GM23338 (cell line): Measurements from ENCODE around the gene COX11.

Experiments used
- CREB1 ChIP-seq: fragments of 250-450 bp; sonication (Bioruptor Pico); IDR thresholded peaks from 2 replicates; pipeline ENCODE4 v1.5.0; 2020; ENCODE audit warnings: low read depth, mild to moderate bottlenecking, moderate library complexity
- CTCF ChIP-seq, 2 experiments: fragments of 200-600 bp in 1 of 2; sonication (generic) in 1 of 2; conservative IDR thresholded peaks; 2 replicates each; pipeline versions ENCODE4 v1.5.1 to v1.6.1; 2016 to 2017; ENCODE audit warnings: antibody characterized with exemption in 2 of 2, low read depth in 2 of 2, mild to moderate bottlenecking in 2 of 2, moderate library complexity in 1 of 2
- ETS1 ChIP-seq: IDR thresholded peaks from 2 replicates; pipeline ENCODE4 v1.6.1; 2016; ENCODE audit warnings: antibody characterized with exemption
- EZH2 ChIP-seq: fragments of 200-600 bp; sonication (generic); IDR thresholded peaks from one replicate; pipeline ENCODE4 v1.8.0; 2017; ENCODE audit warnings: antibody characterized with exemption, mild to moderate bottlenecking, low read depth; ENCODE audit not compliant: unreplicated experiment
- EZH2phosphoT487 ChIP-seq: fragments of 200-600 bp; sonication (generic); IDR thresholded peaks from one replicate; pipeline ENCODE4 v1.8.1; 2018; ENCODE audit warnings: antibody characterized with exemption; ENCODE audit not compliant: unreplicated experiment
- JUNB ChIP-seq: IDR thresholded peaks from one replicate; pipeline ENCODE4 v1.6.1; 2016; ENCODE audit warnings: antibody characterized with exemption; ENCODE audit not compliant: unreplicated experiment
- NANOG ChIP-seq: IDR thresholded peaks from 2 replicates; pipeline ENCODE4 v1.6.1; 2016; ENCODE audit warnings: antibody characterized with exemption, borderline replicate concordance
- POLR2AphosphoS5 ChIP-seq: IDR thresholded peaks from 2 replicates; pipeline ENCODE4 v1.6.1; 2016; ENCODE audit warnings: antibody characterized with exemption, low read depth
- REST ChIP-seq: IDR thresholded peaks from one replicate; pipeline ENCODE4 v1.6.1; 2018; ENCODE audit warnings: antibody characterized with exemption; ENCODE audit not compliant: unreplicated experiment
- STAT1 ChIP-seq: IDR thresholded peaks from one replicate; pipeline ENCODE4 v1.6.1; 2016; ENCODE audit warnings: antibody characterized with exemption; ENCODE audit not compliant: unreplicated experiment
- ZNF331 ChIP-seq: fragments of 250-450 bp; sonication (Bioruptor Pico); IDR thresholded peaks from 2 replicates; pipeline ENCODE4 v1.5.0; 2020; ENCODE audit warnings: low read depth, mild to moderate bottlenecking, moderate library complexity
- ZNF462 ChIP-seq: fragments of 250-450 bp; sonication (Bioruptor Pico); IDR thresholded peaks from 2 replicates; pipeline ENCODE4 v1.5.0; 2020; ENCODE audit warnings: mild to moderate bottlenecking, moderate library complexity

GRCh38 chr17:54990118-54990517 lies 21.7 kb upstream of the COX11 start:
- TF ChIP-seq CTCF (conservative IDR thresholded peaks at IDR 0.05; ENCODE audit: low read depth in 2 of 2) (no peak), EZH2phosphoT487 (no peak), REST (no peak), EZH2 (no peak), ZNF462 (CRISPR knock-in tag) (no peak), STAT1 (no peak), POLR2AphosphoS5 (no peak), JUNB (no peak), CREB1 (no peak), ETS1 (no peak), ZNF331 (no peak), NANOG (no peak)
